ENCODE data around the gene ADAD2. TPM values are rescaled to one million over a fixed set of nuclear protein-coding genes. Genes with fewer than 3 reads are reported as not detected.
A peak's percentile ranks its signal among the peaks of the same experiment; 100 is the strongest.

ADAD2 gene
- total and polyA plus RNA-seq, 3 experiments from 2014 or later = 0.40 TPM; not detected in 2

- POLR2A ChIA-PET = no interaction called here
- Mint-ChIP-seq H3K9me3 (no peaks in the 10 kb centered on the region), H3K4me3 (no peak overlapping the region), H3K36me3 (peaks cover 0 to 59% (median 3%) of the 10 kb centered on the region in 3 donors), H3K27ac (peak overlapping the region in 1 of 8 donors; percentile 38), H3K4me1 (peaks cover 0 to 6% (median 5%) of the 10 kb centered on the region in 3 donors), H3K27me3 (no peaks in the 10 kb centered on the region)
- no peak for DNase-seq
- Histone ChIP-seq H3K27me3 (ENCODE audit: insufficient read depth, low read length, poor library complexity, severe bottlenecking) (no peaks in the 10 kb centered on the region), H3K36me3 (ENCODE audit: insufficient read depth, low read length) (peaks cover 9% of the 10 kb centered on the region), H3K9me3 (ENCODE audit: low read length) (no peaks in the 10 kb centered on the region), H3K4me3 (ENCODE audit: low read length) (no peak overlapping the region), H3K4me1 (ENCODE audit: insufficient read depth, low read length) (no peaks in the 10 kb centered on the region), H3K27ac (ENCODE audit: low read depth, low read length) (no peak overlapping the region)
- CTCF ChIA-PET = interaction anchor here (1.0 kb wide), 1 partner anchor 327 kb away, joined by 3 read pairs; no protein-coding TSS in a partner anchor
Measured at GRCh38 chr16:84178892-84179611, 11.9 kb upstream of the ADAD2 start.

GRCh38 chr16:84179612-84180320 lies 11.2 kb upstream of the ADAD2 start:
- POLR2A ChIA-PET = no interaction called here

GRCh38 chr16:84180519-84181140 lies 10.3 kb upstream of the ADAD2 start:
- H3K36me3 ChIP-seq (ENCODE audit: insufficient read depth, low read length) = peaks cover 9% of the 10 kb centered on the region

More at GRCh38 chr16:84179612-84180320, 11.2 kb upstream of the ADAD2 start:
- Mint-ChIP-seq H3K9me3 (no peaks in the 10 kb centered on the region), H3K4me1 (peaks cover 6 to 12% (median 12%) of the 10 kb centered on the region in 3 donors), H3K27ac (no peak overlapping the region), H3K4me3 (no peak overlapping the region), H3K36me3 (peaks cover 0 to 66% (median 3%) of the 10 kb centered on the region in 3 donors), H3K27me3 (no peaks in the 10 kb centered on the region)
- Histone ChIP-seq H3K4me1 (ENCODE audit: insufficient read depth, low read length) (no peaks in the 10 kb centered on the region), H3K27me3 (ENCODE audit: insufficient read depth, low read length, poor library complexity, severe bottlenecking) (no peaks in the 10 kb centered on the region), H3K36me3 (ENCODE audit: insufficient read depth, low read length) (peaks cover 9% of the 10 kb centered on the region), H3K4me3 (ENCODE audit: low read length) (no peak overlapping the region), H3K27ac (ENCODE audit: low read depth, low read length) (no peak overlapping the region), H3K9me3 (ENCODE audit: low read length) (no peaks in the 10 kb centered on the region)
- CTCF ChIA-PET = interaction anchor here (1.1 to 1.4 kb wide), 2 partner anchors 63 to 95 kb away, joined by 3 read pairs; partner anchors contain the start of gene MBTPS1
- no peak for DNase-seq

GRCh38 chr16:84181144-84181915 lies 9.6 kb upstream of the ADAD2 start:
- no peak overlapping the region for H3K4me3 ChIP-seq (ENCODE audit: low read length)
- Mint-ChIP-seq H3K4me1 (peaks cover 20 to 21% (median 21%) of the 10 kb centered on the region in 3 donors), H3K9me3 (no peaks in the 10 kb centered on the region), H3K27me3 (no peaks in the 10 kb centered on the region), H3K36me3 (peaks cover 0 to 72% (median 3%) of the 10 kb centered on the region in 3 donors), H3K27ac (no peak overlapping the region), H3K4me3 (no peak overlapping the region)
- H3K36me3 ChIP-seq (ENCODE audit: insufficient read depth, low read length) = peaks cover 9% of the 10 kb centered on the region
- POLR2A ChIA-PET = no interaction called here
- no peak for DNase-seq
- no peak overlapping the region for H3K27ac ChIP-seq (ENCODE audit: low read depth, low read length)
- H3K27me3 ChIP-seq (ENCODE audit: insufficient read depth, low read length, poor library complexity, severe bottlenecking) = no peaks in the 10 kb centered on the region
- CTCF ChIA-PET = interaction anchor here (0.7 to 1.4 kb wide), 3 partner anchors 65 to 97 kb away, joined by 3 read pairs; partner anchors contain the start of gene MBTPS1
- no peaks in the 10 kb centered on the region for H3K9me3 ChIP-seq (ENCODE audit: low read length)
- peaks cover 11% of the 10 kb centered on the region for H3K4me1 ChIP-seq (ENCODE audit: insufficient read depth, low read length)

More at GRCh38 chr16:84180519-84181140, 10.3 kb upstream of the ADAD2 start:
- peak overlapping the region in 1 of 8 donors; percentile 41 for H3K27ac Mint-ChIP-seq
- ChIA-PET POLR2A (no interaction called here), CTCF (interaction anchor here (1.1 to 1.4 kb wide), 2 partner anchors 64 to 96 kb away, joined by 3 read pairs; partner anchors contain the start of gene MBTPS1)
- Histone ChIP-seq H3K9me3 (ENCODE audit: low read length) (no peaks in the 10 kb centered on the region), H3K27me3 (ENCODE audit: insufficient read depth, low read length, poor library complexity, severe bottlenecking) (no peaks in the 10 kb centered on the region), H3K4me1 (ENCODE audit: insufficient read depth, low read length) (peaks cover 4% of the 10 kb centered on the region), H3K27ac (ENCODE audit: low read depth, low read length) (no peak overlapping the region), H3K4me3 (ENCODE audit: low read length) (no peak overlapping the region)
- no peak for DNase-seq
- H3K9me3 Mint-ChIP-seq = no peaks in the 10 kb centered on the region
- H3K4me1 Mint-ChIP-seq = peaks cover 14 to 15% (median 15%) of the 10 kb centered on the region in 3 donors
- no peaks in the 10 kb centered on the region for H3K27me3 Mint-ChIP-seq
- peaks cover 0 to 72% (median 3%) of the 10 kb centered on the region in 3 donors for H3K36me3 Mint-ChIP-seq
- H3K4me3 Mint-ChIP-seq = no peak overlapping the region

GRCh38 chr16:84182104-84182503 lies 8.9 kb upstream of the ADAD2 start:
- no peaks in the 10 kb centered on the region for H3K27me3 ChIP-seq (ENCODE audit: insufficient read depth, low read length, poor library complexity, severe bottlenecking)
- DNase-seq = no peak
- H3K9me3 ChIP-seq (ENCODE audit: low read length) = no peaks in the 10 kb centered on the region
- Mint-ChIP-seq H3K4me3 (no peak overlapping the region), H3K4me1 (peaks cover 21 to 27% (median 23%) of the 10 kb centered on the region in 3 donors), H3K36me3 (peaks cover 0 to 76% (median 3%) of the 10 kb centered on the region in 3 donors), H3K27ac (no peak overlapping the region), H3K27me3 (no peaks in the 10 kb centered on the region), H3K9me3 (no peaks in the 10 kb centered on the region)
- ChIA-PET CTCF (interaction anchor here (0.7 kb wide), 1 partner anchor 97 kb away, joined by 3 read pairs; no protein-coding TSS in a partner anchor), POLR2A (no interaction called here)
- no peak overlapping the region for H3K27ac ChIP-seq (ENCODE audit: low read depth, low read length)
- H3K4me1 ChIP-seq (ENCODE audit: insufficient read depth, low read length) = peaks cover 14% of the 10 kb centered on the region
- peaks cover 9% of the 10 kb centered on the region for H3K36me3 ChIP-seq (ENCODE audit: insufficient read depth, low read length)
- H3K4me3 ChIP-seq (ENCODE audit: low read length) = no peak overlapping the region

GRCh38 chr16:84182680-84183571 lies 8.0 kb upstream of the ADAD2 start:
- H3K9me3 ChIP-seq (ENCODE audit: low read length) = no peaks in the 10 kb centered on the region
- peak overlapping the region in 2 of 8 donors; percentile 8 to 75 for H3K27ac Mint-ChIP-seq
- H3K27ac ChIP-seq (ENCODE audit: low read depth, low read length) = no peak overlapping the region
- H3K4me1 Mint-ChIP-seq = peaks cover 21 to 29% (median 23%) of the 10 kb centered on the region in 3 donors
- DNase-seq = no peak
- no peaks in the 10 kb centered on the region for H3K9me3 Mint-ChIP-seq
- H3K27me3 Mint-ChIP-seq = no peaks in the 10 kb centered on the region
- peak overlapping the region in 1 of 7 donors; percentile 55 for H3K4me3 Mint-ChIP-seq
- no peaks in the 10 kb centered on the region for H3K27me3 ChIP-seq (ENCODE audit: insufficient read depth, low read length, poor library complexity, severe bottlenecking)
- ChIA-PET POLR2A (no interaction called here), CTCF (interaction anchor here (0.7 kb wide), 1 partner anchor 8 kb away, joined by 3 read pairs; no protein-coding TSS in a partner anchor)
- peaks cover 0 to 71% (median 3%) of the 10 kb centered on the region in 3 donors for H3K36me3 Mint-ChIP-seq
- H3K4me3 ChIP-seq (ENCODE audit: low read length) = no peak overlapping the region
- peaks cover 9% of the 10 kb centered on the region for H3K36me3 ChIP-seq (ENCODE audit: insufficient read depth, low read length)
- peaks cover 14% of the 10 kb centered on the region for H3K4me1 ChIP-seq (ENCODE audit: insufficient read depth, low read length)

GRCh38 chr16:84183572-84183875 lies 7.4 kb upstream of the ADAD2 start:
- no peak overlapping the region for H3K27ac ChIP-seq (ENCODE audit: low read depth, low read length)
- CTCF ChIA-PET = interaction anchor here (0.7 kb wide), 1 partner anchor 9 kb away, joined by 3 read pairs; no protein-coding TSS in a partner anchor
- Mint-ChIP-seq H3K4me1 (peaks cover 21 to 29% (median 23%) of the 10 kb centered on the region in 3 donors), H3K36me3 (peaks cover 0 to 65% (median 3%) of the 10 kb centered on the region in 3 donors), H3K27me3 (no peaks in the 10 kb centered on the region), H3K4me3 (peak overlapping the region in 1 of 7 donors; percentile 78), H3K9me3 (no peaks in the 10 kb centered on the region), H3K27ac (no peak overlapping the region)
- no peak overlapping the region for H3K4me3 ChIP-seq (ENCODE audit: low read length)
- POLR2A ChIA-PET = no interaction called here
- peaks cover 9% of the 10 kb centered on the region for H3K36me3 ChIP-seq (ENCODE audit: insufficient read depth, low read length)
- peaks cover 14% of the 10 kb centered on the region for H3K4me1 ChIP-seq (ENCODE audit: insufficient read depth, low read length)
- no peak for DNase-seq
- no peaks in the 10 kb centered on the region for H3K9me3 ChIP-seq (ENCODE audit: low read length)
- no peaks in the 10 kb centered on the region for H3K27me3 ChIP-seq (ENCODE audit: insufficient read depth, low read length, poor library complexity, severe bottlenecking)
